NCI-H748 (cell line): ENCODE measurements around the gene TOP2B.

ENCODE experiments used
- DNase-seq: peaks from one replicate; lab custom pipeline; 2025; ENCODE audit not compliant: unreplicated experiment; lab: John Stamatoyannopoulos, UW

TOP2B gene

DNA sequence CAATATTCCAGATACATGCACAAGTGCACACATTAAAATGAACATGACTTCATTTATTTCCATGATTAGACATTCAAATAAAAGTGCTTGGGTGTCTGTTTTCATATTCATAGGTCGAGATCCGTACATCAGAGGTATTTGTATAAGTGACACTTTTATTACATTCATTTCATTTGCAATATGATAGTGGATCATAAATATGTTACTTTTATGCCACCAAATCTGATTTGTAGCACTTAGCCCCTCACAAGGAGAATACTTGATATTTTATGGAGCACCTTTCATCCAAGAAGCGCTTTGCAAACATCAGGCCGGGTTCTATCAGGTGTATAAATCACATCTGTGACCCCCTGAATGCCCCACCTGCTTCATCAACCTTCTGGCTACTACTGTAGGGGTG is 100.6 kb downstream of the TOP2B start:
- DNase-seq, result no peak

DNA sequence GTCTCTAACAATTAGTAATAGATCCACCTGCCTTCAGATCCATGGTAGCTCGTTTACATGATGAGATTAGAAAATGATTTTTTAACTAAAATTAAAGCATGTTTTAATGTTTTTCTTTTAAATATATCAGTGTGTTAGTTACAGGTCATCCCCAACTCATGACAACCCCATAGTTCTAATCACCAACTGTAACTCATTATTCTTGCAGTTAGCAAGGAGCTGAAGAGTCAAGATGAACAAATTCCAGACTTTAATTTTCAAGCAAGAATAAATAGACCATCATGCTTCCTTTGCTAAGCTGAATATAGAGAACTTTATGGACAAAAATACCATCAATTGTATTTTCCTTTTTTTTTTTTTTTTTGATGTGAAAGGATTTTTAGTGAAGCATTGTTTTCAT is 101.1 kb downstream of the TOP2B start:
- DNase-seq, result no peak

- no peak for DNase-seq
These were observed 105.9 kb downstream of the TOP2B start for GRCh38 chr3:25558796-25559195.

- no peak for DNase-seq
These were observed 106.6 kb downstream of the TOP2B start for GRCh38 chr3:25558121-25558520.

- no peak for DNase-seq
These were observed 107.0 kb downstream of the TOP2B start for GRCh38 chr3:25557694-25558093.

GRCh38 chr3:25556447-25556846 is 108.3 kb downstream of the TOP2B start:
- no peak for DNase-seq

GRCh38 chr3:25555695-25556437 is 108.8 kb downstream of the TOP2B start:
- DNase-seq, result no peak

- DNase-seq, result no peak
These were observed 110.3 kb downstream of the TOP2B start for GRCh38 chr3:25554376-25554775.

DNA sequence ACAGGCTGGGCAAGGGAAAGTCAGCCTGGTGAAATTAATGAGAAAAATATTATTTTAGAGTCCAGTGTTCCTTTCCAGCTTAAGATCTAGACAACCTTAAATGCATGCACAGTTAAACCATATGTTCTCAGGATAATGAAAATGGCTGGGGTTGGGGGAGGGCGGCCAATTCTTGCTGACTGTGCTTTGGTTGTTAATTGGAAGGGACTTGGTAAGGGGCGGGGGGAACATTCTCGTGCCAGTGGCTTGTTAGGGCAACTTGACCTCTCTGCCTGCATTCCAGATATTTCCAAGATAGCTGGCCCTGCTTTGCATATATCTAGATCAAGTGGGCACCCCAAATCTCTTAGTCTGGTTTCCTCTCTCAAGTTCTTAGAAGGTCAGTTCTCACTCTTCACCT is 112.5 kb downstream of the TOP2B start:
- DNase-seq, result no peak

DNA sequence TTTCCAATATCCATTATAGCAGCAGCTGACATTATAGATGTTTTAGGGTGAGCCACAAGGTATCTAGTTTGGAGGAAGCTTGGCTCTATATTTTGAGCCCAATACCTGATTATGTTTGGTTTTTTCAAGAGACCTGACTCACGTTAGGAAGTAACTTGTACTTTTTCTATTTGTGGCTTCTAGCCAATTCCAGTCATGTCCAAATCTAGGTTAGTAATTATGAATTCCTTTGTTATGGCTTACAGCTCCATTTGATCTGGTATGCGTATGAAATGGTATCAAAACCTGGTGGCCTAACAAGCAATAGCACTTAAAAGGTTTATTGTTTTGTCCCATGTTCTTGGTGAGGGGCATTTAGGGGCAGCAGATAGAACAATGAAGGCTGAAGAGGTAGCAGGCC is 115.9 kb downstream of the TOP2B start:
- no peak for DNase-seq

DNA sequence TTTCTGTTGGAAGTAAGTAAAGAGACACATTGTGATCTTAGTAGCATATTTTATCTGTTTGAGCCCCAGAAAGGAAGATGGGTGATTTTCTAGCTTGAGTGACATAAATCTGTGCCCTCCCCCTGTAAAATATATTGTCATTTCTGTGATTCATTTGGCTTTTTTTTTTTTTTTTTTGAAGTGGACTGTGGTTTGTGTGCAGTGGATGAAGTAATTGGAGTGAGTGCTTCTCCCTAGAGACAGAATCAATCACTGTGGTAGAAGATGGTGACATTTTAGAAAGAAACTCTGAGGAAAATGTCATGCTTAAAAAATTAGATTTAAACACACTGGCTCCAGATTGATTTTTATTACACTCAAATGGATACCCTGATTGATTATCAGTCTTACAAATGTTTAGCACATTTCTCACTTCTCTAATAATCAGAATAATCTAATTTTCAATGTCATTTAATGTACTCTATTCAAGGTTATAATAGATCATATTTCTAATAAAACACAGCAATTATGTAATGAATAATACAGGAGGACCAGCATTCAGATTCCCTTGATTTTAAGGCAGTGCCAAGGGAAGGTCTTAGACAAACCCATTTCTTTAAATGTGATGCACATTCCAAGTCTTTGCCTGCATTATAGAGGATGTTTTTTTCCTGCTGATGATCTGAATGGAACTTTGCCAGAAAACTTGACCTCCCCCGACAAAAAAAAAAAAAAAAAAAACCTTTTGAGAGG is 116.6 kb downstream of the TOP2B start:
- DNase-seq, result no peak
